B cell (primary cell): ENCODE measurements around the gene MT1A. TPM values are rescaled to one million over a fixed set of nuclear protein-coding genes. Genes with fewer than 3 reads are reported as not detected.

Source experiments
- ATAC-seq: fragments of 200-7000 bp; cut with Tn5 transposase; one replicate; pipeline ENCODE4 v1.10.0; 2021; ENCODE audit warnings: low read depth, mild to moderate bottlenecking, moderate number of reproducible peaks, moderate library complexity
- CTCF ChIA-PET: fragments of 350-600 bp; sonication (Branson Sonifier 250); formaldehyde crosslinking; loops from one replicate; lab custom pipeline; 2021; ENCODE audit warnings: antibody characterized with exemption, inconsistent platforms; lab: Charles Lee
- POLR2A ChIA-PET: fragments of 350-600 bp; sonication (Branson Sonifier 250); formaldehyde crosslinking; loops from one replicate; lab custom pipeline; 2021; ENCODE audit warnings: antibody characterized with exemption; lab: Charles Lee
- DNase-seq: peaks from one replicate; pipeline ENCODE4 v3.0.0; 2013
- H2AFZ ChIP-seq: 2 replicates; pipeline ENCODE4 v1.6.1; 2012; ENCODE audit warnings: mild to moderate bottlenecking, low read depth, low read length; ENCODE audit not compliant: insufficient read depth, poor library complexity, severe bottlenecking
- H3K27ac ChIP-seq, 2 donors: 1 replicate in 1 of 2; 2 replicates in 1 of 2; pipeline ENCODE4 v1.5.1; 2012 to 2013; ENCODE audit warnings: low read length in 2 of 2, mild to moderate bottlenecking in 2 of 2, moderate library complexity in 1 of 2
- H3K27me3 ChIP-seq, 4 experiments: fragments of 200-600 bp in 1 of 4; sonication (generic) in 1 of 4; replicated peaks in 1 of 4; 1 replicate in 2 of 4; 2 replicates in 2 of 4; pipeline versions ENCODE4 v1.6.1 to v1.7.0; 2013 to 2016; ENCODE audit warnings: low read length in 3 of 4, mild to moderate bottlenecking in 2 of 4, mixed read lengths in 1 of 4, moderate library complexity in 1 of 4; ENCODE audit not compliant: insufficient read depth in 4 of 4, control insufficient read depth in 3 of 4; ENCODE audit errors: control extremely low read depth in 1 of 4
- H3K36me3 ChIP-seq, 2 experiments: replicated peaks in 1 of 2; 1 replicate in 1 of 2; 2 replicates in 1 of 2; pipeline versions ENCODE4 v1.6.1 to v1.7.1; 2013; ENCODE audit warnings: low read length in 1 of 2; ENCODE audit not compliant: insufficient read depth in 2 of 2, control insufficient read depth in 1 of 2; ENCODE audit errors: control extremely low read depth in 1 of 2, extremely low read depth in 1 of 2
- H3K4me1 ChIP-seq, 2 donors: fragments of 200-600 bp in 1 of 2; sonication (generic) in 1 of 2; 1 replicate in 1 of 2; 2 replicates in 1 of 2; pipeline versions ENCODE4 v1.5.1 to v1.6.1; 2013 to 2017; ENCODE audit warnings: low read length in 2 of 2; ENCODE audit not compliant: control insufficient read depth in 2 of 2, insufficient read depth in 2 of 2
- H3K4me2 ChIP-seq: replicated peaks from 2 replicates; pipeline ENCODE3; 2012; ENCODE audit warnings: mild to moderate bottlenecking, low read depth, low read length; ENCODE audit not compliant: poor library complexity, severe bottlenecking
- H3K4me3 ChIP-seq, 5 experiments: fragments of 200-600 bp in 1 of 5; sonication (generic) in 1 of 5; 1 replicate in 3 of 5; 2 replicates in 2 of 5; pipeline versions ENCODE4 v1.5.1 to v1.7.0; 2011 to 2016; ENCODE audit warnings: low read length in 4 of 5, mild to moderate bottlenecking in 4 of 5, low read depth in 2 of 5, control low read depth in 1 of 5, moderate library complexity in 1 of 5; ENCODE audit not compliant: insufficient read depth in 1 of 5; ENCODE audit errors: control extremely low read depth in 1 of 5, extremely low read depth in 1 of 5
- H3K79me2 ChIP-seq: fragments of 200-600 bp; sonication (generic); one replicate; pipeline ENCODE4 v1.6.0; 2016; ENCODE audit warnings: low read length; ENCODE audit not compliant: control insufficient read depth, insufficient read depth
- H3K9ac ChIP-seq: fragments of 200-600 bp; sonication (generic); 2 replicates; pipeline ENCODE4 v1.6.1; 2017; ENCODE audit warnings: mild to moderate bottlenecking, low read length, moderate library complexity
- H3K9me3 ChIP-seq, 3 donors: one replicate each; pipeline versions ENCODE4 v1.6.1 to v1.7.1; 2013; ENCODE audit warnings: low read length in 2 of 3; ENCODE audit not compliant: control insufficient read depth in 2 of 3, insufficient read depth in 1 of 3; ENCODE audit errors: control extremely low read depth in 1 of 3
- H4K20me1 ChIP-seq: 2 replicates; pipeline ENCODE4 v1.6.0; 2012; ENCODE audit warnings: mild to moderate bottlenecking, low read length; ENCODE audit not compliant: insufficient read depth, control insufficient read depth, poor library complexity, severe bottlenecking
- H3K27ac Mint-ChIP-seq: one replicate; pipeline ENCODE4 v1.8.0; 2021; ENCODE audit warnings: mixed read lengths
- H3K27me3 Mint-ChIP-seq: one replicate; pipeline ENCODE4 v1.8.0; 2021; ENCODE audit warnings: mixed read lengths
- H3K4me1 Mint-ChIP-seq: one replicate; pipeline ENCODE4 v1.8.0; 2021; ENCODE audit warnings: mixed read lengths
- H3K4me3 Mint-ChIP-seq: one replicate; pipeline ENCODE4 v1.8.0; 2021; ENCODE audit warnings: mixed read lengths
- H3K9me3 Mint-ChIP-seq: one replicate; pipeline ENCODE4 v1.8.0; 2022; ENCODE audit warnings: mixed read lengths; ENCODE audit not compliant: insufficient read depth
- CTCF ChIP-seq: fragments of 200-600 bp; IDR thresholded peaks from one replicate; pipeline ENCODE4 v1.8.0; 2022; ENCODE audit warnings: antibody characterized with exemption, mild to moderate bottlenecking
- EZH2 ChIP-seq: IDR thresholded peaks from 2 replicates; pipeline ENCODE4 v1.6.1; 2012; ENCODE audit warnings: borderline replicate concordance, low read depth, mild to moderate bottlenecking, moderate library complexity, low read length; ENCODE audit not compliant: insufficient read depth, poor library complexity, severe bottlenecking
- WGBS: methylation state at CpG from one replicate; pipeline ENCODE4 v1.1.5; 2013; ENCODE audit warnings: missing lambda C conversion rate; ENCODE audit not compliant: insufficient coverage; 5-methylcytosine and 5-hydroxymethylcytosine counted together
- intact Hi-C: fragments of 100-400 bp; cut with micrococcal nuclease; formaldehyde crosslinking; loops from one replicate; pipeline ENCODE4 v1.10.0; 2022
- polyA plus RNA-seq: library from polyadenylated mRNA; depleted of rRNA; stranded (reverse); fragments of >200 nt; gene quantifications from 2 replicates; pipeline ENCODE4 v1.2.3, GENCODE V29; 2012
- total RNA-seq, 2 donors: library from RNA; stranded (reverse); fragments of 120-200 nt in 1 of 2; gene quantifications; 1 replicate in 1 of 2; 2 replicates in 1 of 2; pipeline versions ENCODE4 v1.2.3 to v1.2.4, GENCODE V29; 2013 to 2022

Gene MT1A
- total and polyA plus RNA-seq, 2 donors (not counting 1 experiment from before 2014, with no cell fraction given) = not detected

GRCh38 chr16:56679078-56679730 is 40.7 kb downstream of the MT1A start:
- no peaks in the 10 kb centered on the region for H3K9me3 ChIP-seq
- ATAC-seq = no peak
- H4K20me1 ChIP-seq = no peaks in the 10 kb centered on the region
- H3K4me3 Mint-ChIP-seq = no peak overlapping the region
- no peak overlapping the region for H3K4me2 ChIP-seq
- whole genome bisulfite sequencing = 92% methylated on average over 1 of the region's 3 CpGs
- intact Hi-C loops = no loop called here
- H3K4me1 Mint-ChIP-seq = peaks cover 28% of the 10 kb centered on the region
- H3K4me3 ChIP-seq = no peak overlapping the region
- DNase-seq = no peak
- H3K27ac Mint-ChIP-seq = no peak overlapping the region
- H3K9ac ChIP-seq = no peak overlapping the region
- H3K27me3 ChIP-seq = peaks cover 0 to 33% (median 12%) of the 10 kb centered on the region in 4 experiments
- H3K27me3 Mint-ChIP-seq = peaks cover 23% of the 10 kb centered on the region
- TF ChIP-seq CTCF (no peak), EZH2 (no peak)
- H3K36me3 ChIP-seq = no peaks in the 10 kb centered on the region
- H3K4me1 ChIP-seq = peaks cover 24 to 25% of the 10 kb centered on the region in 2 donors
- ChIA-PET CTCF (no interaction called here), POLR2A (no interaction called here)
- no peak overlapping the region for H2AFZ ChIP-seq
- no peaks in the 10 kb centered on the region for H3K9me3 Mint-ChIP-seq
- no peak overlapping the region for H3K27ac ChIP-seq
- no peaks in the 10 kb centered on the region for H3K79me2 ChIP-seq

- WGBS = 90% methylated on average over 5 of the region's 6 CpGs
- Histone ChIP-seq H3K4me2 (no peak overlapping the region), H4K20me1 (no peaks in the 10 kb centered on the region), H3K9me3 (no peaks in the 10 kb centered on the region), H3K4me1 (peaks cover 24 to 25% of the 10 kb centered on the region in 2 donors), H3K36me3 (no peaks in the 10 kb centered on the region), H3K9ac (no peak overlapping the region), H2AFZ (no peak overlapping the region), H3K79me2 (no peaks in the 10 kb centered on the region), H3K4me3 (no peak overlapping the region), H3K27ac (no peak overlapping the region), H3K27me3 (peaks cover 0 to 33% (median 12%) of the 10 kb centered on the region in 4 experiments)
- Mint-ChIP-seq H3K9me3 (no peaks in the 10 kb centered on the region), H3K27me3 (peaks cover 18% of the 10 kb centered on the region), H3K27ac (no peak overlapping the region), H3K4me1 (peaks cover 28% of the 10 kb centered on the region), H3K4me3 (no peak overlapping the region)
- no peak for ATAC-seq
- TF ChIP-seq CTCF (no peak), EZH2 (no peak)
- CTCF ChIA-PET = no interaction called here
- DNase-seq = no peak
- intact Hi-C loops = loop anchor here (10.0 kb wide), 1 partner anchor 45 kb away; the partner anchor contains the start of genes MT1A and MT1M
- POLR2A ChIA-PET = no interaction called here
Measured at GRCh38 chr16:56679818-56680217, 41.4 kb downstream of the MT1A start.
